H1 (cell line): ENCODE data around the gene MTX2. TPM values are rescaled to one million over a fixed set of nuclear protein-coding genes. Genes with fewer than 3 reads are reported as not detected.

Source experiments
- CTCF ChIA-PET: fragments of 300-600 bp; sonication (Branson Sonifier 250); formaldehyde crosslinking; loops from one replicate; lab custom pipeline; 2021; ENCODE audit not compliant: partially characterized antibody; lab: Charles Lee
- POLR2A ChIA-PET: fragments of 300-600 bp; sonication (Branson Sonifier 250); formaldehyde crosslinking; loops from one replicate; lab custom pipeline; 2021; ENCODE audit warnings: inconsistent platforms; ENCODE audit not compliant: partially characterized antibody; lab: Charles Lee
- DNase-seq, 2 experiments: peaks; one replicate each; pipeline versions ENCODE4 v3.0.0 to v3.0.0-alpha.2; 2010 to 2022; ENCODE audit warnings: low spot score in 2 of 2, low read depth in 1 of 2, mixed read lengths in 1 of 2
- FAIRE-seq: peaks from 2 replicates; lab custom pipeline; 2011; peaks lifted over from hg19 to GRCh38; lab: Jason Lieb, UNC
- H2AFZ ChIP-seq: 2 replicates; pipeline ENCODE4 v1.8.1; 2012; ENCODE audit warnings: low read length, inconsistent platforms
- H2AK5ac ChIP-seq: 2 replicates; pipeline ENCODE4 v1.6.1; 2013; ENCODE audit warnings: low read depth, low read length
- H2BK120ac ChIP-seq: replicated peaks from 2 replicates; pipeline ENCODE3; 2013; ENCODE audit warnings: low read depth, low read length, inconsistent platforms
- H2BK12ac ChIP-seq: 2 replicates; pipeline ENCODE4 v1.6.1; 2013; ENCODE audit warnings: low read depth, low read length
- H2BK15ac ChIP-seq: 2 replicates; pipeline ENCODE4 v1.6.1; 2013; ENCODE audit warnings: low read length
- H2BK20ac ChIP-seq: 2 replicates; pipeline ENCODE4 v1.6.1; 2013; ENCODE audit warnings: low read length
- H2BK5ac ChIP-seq: 2 replicates; pipeline ENCODE4 v1.6.1; 2013; ENCODE audit warnings: low read depth, low read length
- H3K14ac ChIP-seq: 2 replicates; pipeline ENCODE4 v1.6.1; 2013; ENCODE audit warnings: inconsistent platforms; ENCODE audit not compliant: insufficient read length
- H3K18ac ChIP-seq: 2 replicates; pipeline ENCODE4 v1.6.1; 2013; ENCODE audit warnings: low read length; ENCODE audit errors: extremely low read depth
- H3K23ac ChIP-seq: 2 replicates; pipeline ENCODE4 v1.6.1; 2013; ENCODE audit warnings: inconsistent platforms; ENCODE audit not compliant: insufficient read length
- H3K23me2 ChIP-seq: 2 replicates; pipeline ENCODE4 v1.6.1; 2013; ENCODE audit warnings: low read depth, low read length
- H3K27ac ChIP-seq: 2 replicates; pipeline ENCODE4 v1.6.1; 2011; ENCODE audit warnings: low read depth, low read length, inconsistent platforms
- H3K27me3 ChIP-seq, 4 experiments: replicated peaks in 1 of 4; 1 replicate in 1 of 4; 2 replicates in 3 of 4; pipeline versions ENCODE4 v1.6.1 to v1.8.1; 2011 to 2013; ENCODE audit warnings: low read length in 3 of 4, mild to moderate bottlenecking in 3 of 4, inconsistent platforms in 2 of 4, mixed read lengths in 2 of 4, moderate library complexity in 1 of 4; ENCODE audit not compliant: control insufficient read depth in 3 of 4, insufficient read depth in 3 of 4; ENCODE audit errors: extremely low read depth in 1 of 4
- H3K36me3 ChIP-seq, 4 experiments: 2 replicates each; pipeline versions ENCODE4 v1.6.1 to v1.8.1; 2011 to 2013; ENCODE audit warnings: mild to moderate bottlenecking in 4 of 4, low read length in 3 of 4, moderate library complexity in 2 of 4, control low read depth in 1 of 4, inconsistent platforms in 1 of 4; ENCODE audit not compliant: insufficient read depth in 4 of 4, control insufficient read depth in 2 of 4
- H3K4ac ChIP-seq: replicated peaks from 2 replicates; pipeline ENCODE3; 2013; ENCODE audit warnings: low read length, low read depth, mixed read lengths, inconsistent platforms; ENCODE audit not compliant: insufficient read length
- H3K4me1 ChIP-seq, 4 experiments: replicated peaks in 1 of 4; 1 replicate in 1 of 4; 2 replicates in 3 of 4; pipeline versions ENCODE4 v1.6.1 to v1.8.1; 2011 to 2013; ENCODE audit warnings: low read length in 3 of 4, inconsistent platforms in 2 of 4, mixed read lengths in 1 of 4; ENCODE audit not compliant: insufficient read depth in 4 of 4, control insufficient read depth in 3 of 4
- H3K4me2 ChIP-seq, 2 experiments: 2 replicates each; pipeline versions ENCODE4 v1.6.1 to v1.8.1; 2011 to 2013; ENCODE audit warnings: low read depth in 2 of 2, low read length in 2 of 2, control low read depth in 1 of 2, inconsistent platforms in 1 of 2, mild to moderate bottlenecking in 1 of 2; ENCODE audit not compliant: insufficient read depth in 1 of 2
- H3K4me3 ChIP-seq, 4 experiments: fragments of 200-600, 300-600 bp in 1 of 4; sonication (generic), shearing (Covaris generic), sonication (Bioruptor Twin) in 1 of 4; 2 replicates each; pipeline versions ENCODE4 v1.5.1 to v1.8.1; 2011 to 2016; ENCODE audit warnings: low read length in 4 of 4, low read depth in 3 of 4, control low read depth in 2 of 4, inconsistent platforms in 2 of 4, mild to moderate bottlenecking in 2 of 4, mixed read lengths in 1 of 4, moderate library complexity in 1 of 4; ENCODE audit not compliant: insufficient read depth in 2 of 4; ENCODE audit errors: extremely low read depth in 1 of 4
- H3K56ac ChIP-seq: replicated peaks from 2 replicates; pipeline ENCODE3; 2013; ENCODE audit warnings: low read depth, mild to moderate bottlenecking, mixed read lengths, low read length, inconsistent platforms; ENCODE audit not compliant: insufficient read length
- H3K79me1 ChIP-seq: 2 replicates; pipeline ENCODE4 v1.6.1; 2013; ENCODE audit warnings: low read depth, low read length, control low read depth
- H3K79me2 ChIP-seq, 2 experiments: 2 replicates each; pipeline versions ENCODE4 v1.6.1 to v1.8.1; 2012 to 2013; ENCODE audit warnings: low read length in 2 of 2, mild to moderate bottlenecking in 2 of 2, inconsistent platforms in 1 of 2; ENCODE audit not compliant: insufficient read depth in 2 of 2, control insufficient read depth in 1 of 2
- H3K9ac ChIP-seq, 4 experiments: replicated peaks in 1 of 4; 1 replicate in 1 of 4; 2 replicates in 3 of 4; pipeline versions ENCODE4 v1.6.1 to v1.8.1; 2011 to 2013; ENCODE audit warnings: low read depth in 3 of 4, low read length in 3 of 4, control low read depth in 2 of 4, mild to moderate bottlenecking in 2 of 4, moderate library complexity in 2 of 4, inconsistent platforms in 1 of 4; ENCODE audit errors: extremely low read depth in 1 of 4
- H3K9me3 ChIP-seq, 2 experiments: 2 replicates each; pipeline versions ENCODE4 v1.6.1 to v1.8.1; 2012 to 2013; ENCODE audit warnings: mild to moderate bottlenecking in 2 of 2, moderate library complexity in 2 of 2, control low read depth in 1 of 2, inconsistent platforms in 1 of 2, low read depth in 1 of 2, low read length in 1 of 2, mixed read lengths in 1 of 2; ENCODE audit not compliant: insufficient read depth in 2 of 2
- H4K20me1 ChIP-seq, 2 experiments: replicated peaks in 1 of 2; 2 replicates each; pipeline versions ENCODE3 to v1.8.1; 2011 to 2013; ENCODE audit warnings: inconsistent platforms in 2 of 2, low read length in 2 of 2, mild to moderate bottlenecking in 1 of 2; ENCODE audit not compliant: insufficient read depth in 2 of 2, control insufficient read depth in 1 of 2
- H4K5ac ChIP-seq: 2 replicates; pipeline ENCODE4 v1.6.1; 2013; ENCODE audit warnings: low read length, low read depth, mixed read lengths, inconsistent platforms; ENCODE audit not compliant: insufficient read length
- H4K8ac ChIP-seq: 2 replicates; pipeline ENCODE4 v1.8.0; 2013; ENCODE audit warnings: mild to moderate bottlenecking, moderate library complexity, low read length, inconsistent platforms; ENCODE audit not compliant: insufficient read depth; ENCODE audit errors: extremely low read depth
- H4K91ac ChIP-seq: replicated peaks from 2 replicates; pipeline ENCODE3; 2013; ENCODE audit warnings: low read length, mixed read lengths, inconsistent platforms; ENCODE audit not compliant: insufficient read length
- ASH2L ChIP-seq: fragments of 200-600, 300-600 bp; sonication (generic); IDR thresholded peaks from one replicate; pipeline ENCODE4 v1.7.1; 2017; ENCODE audit warnings: low read length
- ATF3 ChIP-seq: IDR thresholded peaks from 2 replicates; pipeline ENCODE4 v1.6.1; 2011; ENCODE audit warnings: low read depth, mild to moderate bottlenecking, low read length; ENCODE audit not compliant: insufficient read depth
- EGR1 ChIP-seq: IDR thresholded peaks from 2 replicates; pipeline ENCODE4 v1.6.1; 2011; ENCODE audit warnings: low read depth, low read length, borderline replicate concordance
- GTF2F1 ChIP-seq: IDR thresholded peaks from 2 replicates; pipeline ENCODE4 v1.6.1; 2012; ENCODE audit warnings: low read depth, low read length, improper control_type of control experiment, borderline replicate concordance
- JUND ChIP-seq: IDR thresholded peaks from 2 replicates; pipeline ENCODE4 v1.6.1; 2011; ENCODE audit warnings: mild to moderate bottlenecking, improper control_type of control experiment, low read length
- KDM4A ChIP-seq: IDR thresholded peaks from one replicate; pipeline ENCODE4 v1.7.1; 2012; ENCODE audit warnings: low read depth, mild to moderate bottlenecking, moderate library complexity, low read length, inconsistent platforms; ENCODE audit not compliant: severe bottlenecking
- NRF1 ChIP-seq: IDR thresholded peaks from 2 replicates; pipeline ENCODE4 v1.6.1; 2011; ENCODE audit warnings: mild to moderate bottlenecking, low read depth, low read length, improper control_type of control experiment
- POLR2AphosphoS5 ChIP-seq: IDR thresholded peaks from 2 replicates; pipeline ENCODE4 v1.6.1; 2011; ENCODE audit warnings: low read depth, low read length
- SAP30 ChIP-seq: fragments of 300-600 bp; sonication (generic); IDR thresholded peaks from 2 replicates; pipeline ENCODE4 v1.7.1; 2012; ENCODE audit warnings: low read length, moderate library complexity, mild to moderate bottlenecking, inconsistent platforms; ENCODE audit not compliant: insufficient read depth, insufficient replicate concordance
- YY1 ChIP-seq: IDR thresholded peaks from 2 replicates; pipeline ENCODE4 v1.6.1; 2011; ENCODE audit warnings: low read depth, mild to moderate bottlenecking, low read length
- polyA plus RNA-seq, 7 experiments: library from polyadenylated mRNA; depleted of rRNA in 3 of 7; stranded (reverse) in 5 of 7; unstranded in 2 of 7; fragments of >200 nt in 5 of 7; fragments of 200-250 nt in 2 of 7; gene quantifications; 1 replicate in 5 of 7; 2 replicates in 1 of 7; 4 replicates in 1 of 7; pipeline versions ENCODE4 v1.2.1 to v1.2.3, GENCODE V29; 2011 to 2013; ENCODE audit warnings: missing spikeins in 2 of 7, mixed read lengths in 2 of 7
- total RNA-seq: library from RNA; stranded (reverse); fragmentation: NEBNext Ultra II Directional; extraction: Animal tissue kit (Norgen Biotek cat#: 25700); gene quantifications from 2 replicates; pipeline ENCODE4 v1.2.1, GENCODE V29; 2021

Gene MTX2
- total and polyA plus RNA-seq, 2 of the 8 experiments (the other 6 are each of a cell fraction or from before 2014, with no cell fraction given) = 33.5 to 38.3 TPM

GRCh38 chr2:176317199-176317598 is 48.0 kb downstream of the MTX2 start:
- TF ChIP-seq ASH2L = no peak
- TF ChIP-seq ATF3 = no peak
- TF ChIP-seq POLR2AphosphoS5 = no peak
- TF ChIP-seq KDM4A = no peak
- TF ChIP-seq JUND = no peak
- no peak for TF ChIP-seq GTF2F1
- TF ChIP-seq SAP30 = no peak
- no peak for TF ChIP-seq EGR1
- TF ChIP-seq YY1 = no peak
- no peak for TF ChIP-seq NRF1

More at GRCh38 chr2:176317199-176317598, 48.0 kb downstream of the MTX2 start:
- Histone ChIP-seq H3K4ac (no peak overlapping the region), H3K79me1 (peaks cover 2% of the 10 kb centered on the region; the same call in 1 of the 2 replicates), H4K20me1 (peaks cover 0 to 2% of the 10 kb centered on the region in 2 experiments), H3K27ac (no peak overlapping the region), H3K23me2 (no peaks in the 10 kb centered on the region), H3K4me3 (no peak overlapping the region), H4K5ac (no peak overlapping the region), H4K8ac (no peak overlapping the region), H3K18ac (no peak overlapping the region), H2BK12ac (no peak overlapping the region), H2BK5ac (no peak overlapping the region), H2AFZ (no peak overlapping the region), H2AK5ac (no peak overlapping the region), H3K4me1 (peaks cover 0 to 7% (median 4%) of the 10 kb centered on the region in 4 experiments; a peak in 3 of 7 replicates), H2BK15ac (no peak overlapping the region), H3K79me2 (0 out of 4 replicates have a peak, but pooled peaks cover 0 to 3% of the 10 kb centered on the region in 2 experiments), H2BK20ac (no peak overlapping the region), H3K36me3 (no peaks in the 10 kb centered on the region; a peak in 1 of 8 replicates), H2BK120ac (no peak overlapping the region), H3K14ac (no peak overlapping the region), H3K23ac (no peak overlapping the region), H3K4me2 (no peak overlapping the region), H3K27me3 (no peaks in the 10 kb centered on the region), H3K9ac (no peak overlapping the region), H4K91ac (no peak overlapping the region), H3K56ac (no peak overlapping the region), H3K9me3 (no peaks in the 10 kb centered on the region)
- DNase-seq (no peak), FAIRE-seq (no peak)
- CTCF ChIA-PET = interaction anchor here (0.6 kb wide), 1 partner anchor 15 kb away, joined by 3 read pairs; no protein-coding TSS in a partner anchor
- POLR2A ChIA-PET = no interaction called here
